ENCODE measurements around the gene EIF2AK2. TPM values are rescaled to one million over a fixed set of nuclear protein-coding genes. Genes with fewer than 3 reads are reported as not detected.

Gene EIF2AK2
- total and polyA plus RNA-seq, 2 experiments from 2014 or later = 33.8 to 35.5 TPM

- TF ChIP-seq, protein P1, sequence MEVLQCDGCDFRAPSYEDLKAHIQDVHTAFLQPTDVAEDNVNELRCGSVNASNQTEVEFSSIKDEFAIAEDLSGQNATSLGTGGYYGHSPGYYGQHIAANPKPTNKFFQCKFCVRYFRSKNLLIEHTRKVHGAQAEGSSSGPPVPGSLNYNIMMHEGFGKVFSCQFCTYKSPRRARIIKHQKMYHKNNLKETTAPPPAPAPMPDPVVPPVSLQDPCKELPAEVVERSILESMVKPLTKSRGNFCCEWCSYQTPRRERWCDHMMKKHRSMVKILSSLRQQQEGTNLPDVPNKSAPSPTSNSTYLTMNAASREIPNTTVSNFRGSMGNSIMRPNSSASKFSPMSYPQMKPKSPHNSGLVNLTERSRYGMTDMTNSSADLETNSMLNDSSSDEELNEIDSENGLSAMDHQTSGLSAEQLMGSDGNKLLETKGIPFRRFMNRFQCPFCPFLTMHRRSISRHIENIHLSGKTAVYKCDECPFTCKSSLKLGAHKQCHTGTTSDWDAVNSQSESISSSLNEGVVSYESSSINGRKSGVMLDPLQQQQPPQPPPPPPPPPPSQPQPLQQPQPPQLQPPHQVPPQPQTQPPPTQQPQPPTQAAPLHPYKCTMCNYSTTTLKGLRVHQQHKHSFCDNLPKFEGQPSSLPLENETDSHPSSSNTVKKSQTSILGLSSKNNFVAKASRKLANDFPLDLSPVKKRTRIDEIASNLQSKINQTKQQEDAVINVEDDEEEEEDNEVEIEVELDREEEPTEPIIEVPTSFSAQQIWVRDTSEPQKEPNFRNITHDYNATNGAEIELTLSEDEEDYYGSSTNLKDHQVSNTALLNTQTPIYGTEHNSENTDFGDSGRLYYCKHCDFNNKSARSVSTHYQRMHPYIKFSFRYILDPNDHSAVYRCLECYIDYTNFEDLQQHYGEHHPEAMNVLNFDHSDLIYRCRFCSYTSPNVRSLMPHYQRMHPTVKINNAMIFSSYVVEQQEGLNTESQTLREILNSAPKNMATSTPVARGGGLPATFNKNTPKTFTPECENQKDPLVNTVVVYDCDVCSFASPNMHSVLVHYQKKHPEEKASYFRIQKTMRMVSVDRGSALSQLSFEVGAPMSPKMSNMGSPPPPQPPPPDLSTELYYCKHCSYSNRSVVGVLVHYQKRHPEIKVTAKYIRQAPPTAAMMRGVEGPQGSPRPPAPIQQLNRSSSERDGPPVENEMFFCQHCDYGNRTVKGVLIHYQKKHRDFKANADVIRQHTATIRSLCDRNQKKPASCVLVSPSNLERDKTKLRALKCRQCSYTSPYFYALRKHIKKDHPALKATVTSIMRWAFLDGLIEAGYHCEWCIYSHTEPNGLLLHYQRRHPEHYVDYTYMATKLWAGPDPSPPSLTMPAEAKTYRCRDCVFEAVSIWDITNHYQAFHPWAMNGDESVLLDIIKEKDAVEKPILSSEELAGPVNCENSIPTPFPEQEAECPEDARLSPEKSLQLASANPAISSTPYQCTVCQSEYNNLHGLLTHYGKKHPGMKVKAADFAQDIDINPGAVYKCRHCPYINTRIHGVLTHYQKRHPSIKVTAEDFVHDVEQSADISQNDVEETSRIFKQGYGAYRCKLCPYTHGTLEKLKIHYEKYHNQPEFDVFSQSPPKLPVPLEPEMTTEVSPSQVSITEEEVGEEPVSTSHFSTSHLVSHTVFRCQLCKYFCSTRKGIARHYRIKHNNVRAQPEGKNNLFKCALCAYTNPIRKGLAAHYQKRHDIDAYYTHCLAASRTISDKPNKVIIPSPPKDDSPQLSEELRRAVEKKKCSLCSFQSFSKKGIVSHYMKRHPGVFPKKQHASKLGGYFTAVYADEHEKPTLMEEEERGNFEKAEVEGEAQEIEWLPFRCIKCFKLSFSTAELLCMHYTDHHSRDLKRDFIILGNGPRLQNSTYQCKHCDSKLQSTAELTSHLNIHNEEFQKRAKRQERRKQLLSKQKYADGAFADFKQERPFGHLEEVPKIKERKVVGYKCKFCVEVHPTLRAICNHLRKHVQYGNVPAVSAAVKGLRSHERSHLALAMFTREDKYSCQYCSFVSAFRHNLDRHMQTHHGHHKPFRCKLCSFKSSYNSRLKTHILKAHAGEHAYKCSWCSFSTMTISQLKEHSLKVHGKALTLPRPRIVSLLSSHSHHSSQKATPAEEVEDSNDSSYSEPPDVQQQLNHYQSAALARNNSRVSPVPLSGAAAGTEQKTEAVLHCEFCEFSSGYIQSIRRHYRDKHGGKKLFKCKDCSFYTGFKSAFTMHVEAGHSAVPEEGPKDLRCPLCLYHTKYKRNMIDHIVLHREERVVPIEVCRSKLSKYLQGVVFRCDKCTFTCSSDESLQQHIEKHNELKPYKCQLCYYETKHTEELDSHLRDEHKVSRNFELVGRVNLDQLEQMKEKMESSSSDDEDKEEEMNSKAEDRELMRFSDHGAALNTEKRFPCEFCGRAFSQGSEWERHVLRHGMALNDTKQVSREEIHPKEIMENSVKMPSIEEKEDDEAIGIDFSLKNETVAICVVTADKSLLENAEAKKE (CRISPR knock-in tag; IDR thresholded peaks at IDR 0.05) = no peak
- TF ChIP-seq EZH2phosphoT487 (IDR thresholded peaks at IDR 0.05; ENCODE audit: unreplicated experiment) = no peak
- TF ChIP-seq, protein P2, sequence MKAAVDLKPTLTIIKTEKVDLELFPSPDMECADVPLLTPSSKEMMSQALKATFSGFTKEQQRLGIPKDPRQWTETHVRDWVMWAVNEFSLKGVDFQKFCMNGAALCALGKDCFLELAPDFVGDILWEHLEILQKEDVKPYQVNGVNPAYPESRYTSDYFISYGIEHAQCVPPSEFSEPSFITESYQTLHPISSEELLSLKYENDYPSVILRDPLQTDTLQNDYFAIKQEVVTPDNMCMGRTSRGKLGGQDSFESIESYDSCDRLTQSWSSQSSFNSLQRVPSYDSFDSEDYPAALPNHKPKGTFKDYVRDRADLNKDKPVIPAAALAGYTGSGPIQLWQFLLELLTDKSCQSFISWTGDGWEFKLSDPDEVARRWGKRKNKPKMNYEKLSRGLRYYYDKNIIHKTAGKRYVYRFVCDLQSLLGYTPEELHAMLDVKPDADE (IDR thresholded peaks at IDR 0.05) = no peak
- TF ChIP-seq JUNB (IDR thresholded peaks at IDR 0.05; ENCODE audit: unreplicated experiment) = no peak
- no peak for TF ChIP-seq STAT1 (IDR thresholded peaks at IDR 0.05; ENCODE audit: unreplicated experiment)
- TF ChIP-seq, protein P3, sequence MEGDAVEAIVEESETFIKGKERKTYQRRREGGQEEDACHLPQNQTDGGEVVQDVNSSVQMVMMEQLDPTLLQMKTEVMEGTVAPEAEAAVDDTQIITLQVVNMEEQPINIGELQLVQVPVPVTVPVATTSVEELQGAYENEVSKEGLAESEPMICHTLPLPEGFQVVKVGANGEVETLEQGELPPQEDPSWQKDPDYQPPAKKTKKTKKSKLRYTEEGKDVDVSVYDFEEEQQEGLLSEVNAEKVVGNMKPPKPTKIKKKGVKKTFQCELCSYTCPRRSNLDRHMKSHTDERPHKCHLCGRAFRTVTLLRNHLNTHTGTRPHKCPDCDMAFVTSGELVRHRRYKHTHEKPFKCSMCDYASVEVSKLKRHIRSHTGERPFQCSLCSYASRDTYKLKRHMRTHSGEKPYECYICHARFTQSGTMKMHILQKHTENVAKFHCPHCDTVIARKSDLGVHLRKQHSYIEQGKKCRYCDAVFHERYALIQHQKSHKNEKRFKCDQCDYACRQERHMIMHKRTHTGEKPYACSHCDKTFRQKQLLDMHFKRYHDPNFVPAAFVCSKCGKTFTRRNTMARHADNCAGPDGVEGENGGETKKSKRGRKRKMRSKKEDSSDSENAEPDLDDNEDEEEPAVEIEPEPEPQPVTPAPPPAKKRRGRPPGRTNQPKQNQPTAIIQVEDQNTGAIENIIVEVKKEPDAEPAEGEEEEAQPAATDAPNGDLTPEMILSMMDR (conservative IDR thresholded peaks at IDR 0.05; ENCODE audit: low read depth in 2 of 2) = no peak
These were observed 10.7 kb downstream of the EIF2AK2 start (continued) for GRCh38 chr2:37146062-37146461.

DNA sequence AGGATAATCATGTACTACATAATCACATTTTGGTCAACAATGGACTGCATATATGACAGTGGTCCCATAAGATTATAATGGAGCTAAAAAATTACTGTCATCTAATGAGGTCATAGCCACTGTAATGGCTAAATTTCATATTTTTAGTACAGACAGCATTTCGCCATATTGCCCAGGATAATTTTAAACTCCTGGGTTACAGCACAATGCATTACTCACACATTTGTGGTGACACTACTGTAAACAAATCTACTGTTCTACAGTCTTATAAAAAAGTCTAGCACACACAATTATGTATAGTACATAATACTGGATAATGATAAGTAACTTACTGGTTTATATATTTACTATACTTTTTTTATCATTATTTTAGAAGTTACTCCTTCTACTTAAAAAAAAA lies 12.8 kb downstream of the EIF2AK2 start:
- no peaks in the 10 kb centered on the region for H3K9me2 ChIP-seq (ENCODE audit: insufficient read depth)
- H3F3A ChIP-seq (replicated peaks; ENCODE audit: low read depth) = no peaks in the 10 kb centered on the region
- no peak overlapping the region for H3K27ac ChIP-seq (ENCODE audit: low read depth)
- H3K9me3 Mint-ChIP-seq = no peaks in the 10 kb centered on the region
- no peaks in the 10 kb centered on the region for H4K20me1 ChIP-seq (replicated peaks; ENCODE audit: insufficient read depth)
- no peak overlapping the region for H3K4me2 ChIP-seq
- H3K27me3 Mint-ChIP-seq (ENCODE audit: insufficient read depth, low read depth, poor library complexity) = no peaks in the 10 kb centered on the region
- ATAC-seq (no peak), DNase-seq (ENCODE audit: low spot score) (no peak)
- no peak overlapping the region for H3K27ac Mint-ChIP-seq
- no peak overlapping the region for H3K4me3 ChIP-seq
- no peak overlapping the region for H2AFZ ChIP-seq
- H3K36me3 Mint-ChIP-seq (ENCODE audit: low read depth) = peaks cover 53% of the 10 kb centered on the region
- H3K4me1 Mint-ChIP-seq = no peaks in the 10 kb centered on the region
- H3K36me3 ChIP-seq (ENCODE audit: insufficient read depth) = peaks cover 28% of the 10 kb centered on the region
- H3K4me3 Mint-ChIP-seq = no peak overlapping the region
- peaks cover 3% of the 10 kb centered on the region; the same call in 1 of the 2 replicates for H3K79me2 ChIP-seq (replicated peaks; ENCODE audit: insufficient read depth)
- no peaks in the 10 kb centered on the region for H3K4me1 ChIP-seq (ENCODE audit: insufficient read depth)
- H3K27me3 ChIP-seq (ENCODE audit: insufficient read depth) = no peaks in the 10 kb centered on the region
- TF ChIP-seq REST (IDR thresholded peaks at IDR 0.05; ENCODE audit: unreplicated experiment) = no peak
- no peak for TF ChIP-seq CREB1 (CRISPR knock-in tag; IDR thresholded peaks at IDR 0.05; ENCODE audit: low read depth)
